Measurements from ENCODE around the gene TEX13A. TPM values are rescaled to one million over a fixed set of nuclear protein-coding genes. Genes with fewer than 3 reads are reported as not detected.
"Not testable (repeated sequence)": the region's sequence is repeated elsewhere in the genome, so short reads cannot be mapped to it uniquely, and the experiment has no call there.

TEX13A gene
- not detected for total RNA-seq

DNA sequence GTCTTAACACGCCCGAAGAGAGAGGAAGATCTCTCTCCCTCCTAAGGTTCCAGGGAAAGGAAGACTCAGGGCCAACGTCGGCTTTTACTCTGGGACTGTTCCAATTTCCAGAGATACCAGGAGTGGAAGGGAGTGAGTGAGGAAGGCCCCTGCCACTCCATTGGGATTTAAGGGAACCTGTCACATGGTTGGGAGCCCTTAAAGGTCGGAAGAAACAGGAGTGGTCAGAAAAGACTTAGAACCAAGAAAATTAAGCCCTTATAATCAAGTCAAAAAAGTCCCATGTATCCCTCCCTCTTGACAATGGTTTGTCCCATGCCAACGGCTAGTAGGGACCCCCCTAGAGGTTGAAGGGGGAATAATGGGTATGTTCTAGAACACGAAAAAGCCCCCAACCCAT lies at the start of gene TEX13A:
Gene TEX13A, minus strand, starts transcription at position 59 of the 400 bp plus-strand sequence. CDS start 297 bp downstream, outside the sequence.
- no peak for DNase-seq (ENCODE audit: low spot score)

DNA sequence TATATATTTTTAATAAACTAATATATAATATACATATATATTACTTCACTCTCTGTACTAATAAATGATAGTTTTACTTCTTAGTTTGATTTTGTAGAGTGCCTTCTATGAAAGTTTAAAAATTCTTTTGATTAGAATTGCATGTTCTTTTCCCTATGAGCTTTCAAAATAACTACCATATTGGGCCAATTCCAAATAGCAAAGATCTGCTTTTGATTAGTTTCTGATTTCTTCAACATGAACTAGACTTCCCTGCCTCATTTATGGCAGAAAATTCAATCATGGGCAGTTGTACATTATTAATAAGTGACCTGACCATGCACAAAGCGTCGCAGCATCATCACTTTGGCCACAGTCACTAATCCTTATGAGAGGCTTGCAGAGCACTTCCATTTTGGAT lies 48.9 kb upstream of the TEX13A start:
- DNase-seq (ENCODE audit: low spot score) = no peak

GRCh38 chrX:105267167-105267566 lies 46.7 kb upstream of the TEX13A start:
- DNase-seq (ENCODE audit: low spot score) = no peak

DNA sequence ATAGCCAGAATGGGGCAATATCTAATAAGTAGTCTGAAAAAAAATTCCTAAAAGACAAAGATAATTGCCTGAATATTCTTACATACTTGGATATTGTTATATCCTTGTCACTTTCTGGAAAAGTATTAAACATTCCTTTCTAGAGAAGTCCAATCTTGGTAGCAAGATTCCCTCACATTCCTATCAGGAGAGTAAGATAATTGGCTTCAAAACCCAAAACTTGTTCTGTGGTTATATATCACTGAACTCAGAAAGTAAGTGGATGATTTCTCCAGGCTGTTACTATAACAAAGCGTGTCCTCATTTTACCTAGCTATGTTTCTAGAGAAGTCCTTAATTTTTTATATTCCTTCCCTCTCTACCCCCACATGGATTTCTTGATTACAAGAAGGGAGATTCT lies 46.0 kb upstream of the TEX13A start:
- no peak for DNase-seq (ENCODE audit: low spot score)

GRCh38 chrX:105265093-105265492 lies 44.6 kb upstream of the TEX13A start:
- no peak for DNase-seq (ENCODE audit: low spot score)

DNA sequence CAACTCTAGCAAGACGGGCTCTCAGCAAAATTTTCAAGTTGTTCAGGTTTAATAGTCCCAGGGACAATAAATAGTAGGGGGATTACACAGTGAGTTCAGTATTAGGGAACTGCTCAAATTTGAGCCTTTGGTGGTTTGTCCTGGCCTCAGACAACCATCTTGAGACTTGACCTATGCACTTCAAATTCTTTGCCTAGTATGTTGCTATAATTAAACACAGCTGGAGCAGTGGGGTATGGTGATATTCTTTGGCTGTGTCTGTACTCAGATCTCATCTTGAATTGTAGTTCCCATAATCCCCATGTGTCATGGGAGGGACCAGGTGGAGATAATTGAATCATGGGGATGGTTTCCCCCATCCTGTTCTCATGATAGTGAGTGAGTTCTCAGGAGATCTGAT lies 43.3 kb upstream of the TEX13A start:
- DNase-seq (ENCODE audit: low spot score) = no peak

DNA sequence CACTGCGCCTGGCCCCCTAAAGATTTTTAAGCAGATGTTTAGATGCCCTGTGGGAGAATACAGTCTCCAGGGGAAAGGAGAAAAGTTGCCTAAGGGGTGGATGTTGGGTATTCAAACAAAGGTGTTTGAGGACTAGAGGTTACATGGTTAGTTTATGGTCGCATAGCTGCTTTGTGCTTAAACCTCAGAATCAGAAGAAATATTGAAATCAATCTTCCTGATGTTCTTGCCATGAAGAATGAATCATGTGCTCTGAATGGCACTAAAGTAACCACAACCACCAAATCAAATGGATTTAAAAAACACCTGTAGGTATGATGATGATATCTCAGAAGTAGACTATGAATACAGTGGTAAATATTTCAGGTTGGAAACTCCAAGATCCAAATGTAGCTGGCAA lies 42.7 kb upstream of the TEX13A start:
- no peak for DNase-seq (ENCODE audit: low spot score)

- DNase-seq (ENCODE audit: low spot score) = no peak
Observed at GRCh38 chrX:105260291-105261043, 40.0 kb upstream of the TEX13A start.

DNA sequence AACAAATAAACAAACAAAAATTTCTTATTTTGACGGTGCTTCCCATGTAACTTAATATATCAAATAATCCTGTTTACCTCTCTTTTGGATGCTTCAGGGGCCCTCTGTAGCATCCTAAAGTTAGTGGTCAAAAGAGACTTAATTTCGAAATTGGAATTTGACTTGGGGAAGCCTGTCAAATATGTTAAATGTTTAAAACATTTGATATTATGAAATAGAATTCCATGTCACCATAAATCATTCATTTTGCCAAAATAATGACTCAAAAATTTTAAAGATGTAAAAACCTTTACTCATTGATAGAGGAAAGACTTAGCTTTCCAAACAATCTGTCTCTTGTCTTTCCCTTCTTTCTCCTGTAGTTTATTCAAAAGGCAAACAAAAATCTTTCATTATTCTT lies 20.6 kb upstream of the TEX13A start:
- DNase-seq (ENCODE audit: low spot score) = no peak

GRCh38 chrX:105237407-105237806 lies 16.9 kb upstream of the TEX13A start:
- not testable (repeated sequence) for DNase-seq (ENCODE audit: low spot score)

DNA sequence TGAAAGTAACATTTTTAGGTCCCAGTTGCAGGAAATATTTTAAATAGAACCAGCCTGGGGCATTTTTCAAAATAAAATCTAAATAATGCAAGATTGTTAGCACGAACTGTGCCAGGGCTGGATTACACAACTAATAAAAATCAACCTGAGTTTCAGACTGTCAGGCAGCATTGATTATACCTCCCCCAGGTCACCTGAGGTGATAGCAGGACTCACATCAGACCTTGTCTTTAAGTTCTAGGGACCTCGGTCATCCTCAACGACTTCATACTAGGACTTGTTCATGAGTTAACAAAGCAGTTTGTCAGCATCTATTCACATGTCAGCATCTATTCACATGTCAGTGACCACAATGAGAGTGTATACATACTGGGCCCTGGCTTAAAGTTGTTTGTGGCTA lies 8.7 kb upstream of the TEX13A start:
- DNase-seq (ENCODE audit: low spot score) = no peak

- DNase-seq (ENCODE audit: low spot score) = no peak
Observed at GRCh38 chrX:105228602-105229001, 8.1 kb upstream of the TEX13A start.

GRCh38 chrX:105226499-105226898 lies 6.0 kb upstream of the TEX13A start:
- DNase-seq (ENCODE audit: low spot score) = no peak

GRCh38 chrX:105221374-105221773 lies 880 bp upstream of the TEX13A start:
- DNase-seq (ENCODE audit: low spot score) = no peak

GRCh38 chrX:105219454-105220401 lies 766 bp downstream of the TEX13A start:
- no peak for DNase-seq (ENCODE audit: low spot score)

- no peak for DNase-seq (ENCODE audit: low spot score)
Observed at GRCh38 chrX:105211066-105211575, 9.4 kb downstream of the TEX13A start.

- no peak for DNase-seq (ENCODE audit: low spot score)
Observed at GRCh38 chrX:105210258-105210657, 10.2 kb downstream of the TEX13A start.

- DNase-seq (ENCODE audit: low spot score) = no peak
Observed at GRCh38 chrX:105209406-105209805, 11.1 kb downstream of the TEX13A start.

GRCh38 chrX:105191878-105192277 lies 28.6 kb downstream of the TEX13A start:
- DNase-seq (ENCODE audit: low spot score) = peak; percentile 12

GRCh38 chrX:105190252-105190853 lies 30.1 kb downstream of the TEX13A start:
- peak; percentile 29 for DNase-seq (ENCODE audit: low spot score)

- no peak for DNase-seq (ENCODE audit: low spot score)
Observed at GRCh38 chrX:105189093-105189492, 31.4 kb downstream of the TEX13A start.

GRCh38 chrX:105179644-105180043 lies 40.9 kb downstream of the TEX13A start:
- DNase-seq (ENCODE audit: low spot score) = no peak

Measured in mucosa of gallbladder (tissue), 1 donor.